HepG2 (cell line): Measurements from ENCODE around the gene C21orf58. TPM values are rescaled to one million over a fixed set of nuclear protein-coding genes. Genes with fewer than 3 reads are reported as not detected.

ENCODE experiments used
- FIP1L1 ChIP-seq: fragments of 200-400 bp; formaldehyde crosslinking; IDR thresholded peaks from 2 replicates; pipeline ENCODE4 v1.6.1; 2018; ENCODE audit warnings: low read depth, mild to moderate bottlenecking, low read length, moderate library complexity, borderline replicate concordance; ENCODE audit not compliant: insufficient read depth
- GTF3A ChIP-seq: sonication (generic); formaldehyde crosslinking; conservative IDR thresholded peaks from 2 replicates; pipeline ENCODE4 v1.4.0; 2020; ENCODE audit warnings: mild to moderate bottlenecking, missing genetic modification reagents
- HNRNPL ChIP-seq: fragments of 200-400 bp; formaldehyde crosslinking; IDR thresholded peaks from 2 replicates; pipeline ENCODE4 v1.6.1; 2017; ENCODE audit warnings: mild to moderate bottlenecking, low read depth, low read length
- HOXA5 ChIP-seq: sonication (generic); formaldehyde crosslinking; IDR thresholded peaks from 2 replicates; pipeline ENCODE4 v1.4.0; 2020; ENCODE audit warnings: missing genetic modification reagents
- LCORL ChIP-seq, 2 experiments: fragments of 450-650 bp in 1 of 2; sonication (generic) in 1 of 2; formaldehyde crosslinking in 1 of 2; IDR thresholded peaks; 2 replicates each; pipeline versions ENCODE4 v1.5.0 to v1.6.1; 2017 to 2020; ENCODE audit warnings: antibody characterized with exemption in 1 of 2, missing genetic modification reagents in 1 of 2
- POLR2G ChIP-seq: fragments of 200-400 bp; formaldehyde crosslinking; IDR thresholded peaks from 2 replicates; pipeline ENCODE4 v1.6.1; 2018; ENCODE audit warnings: mild to moderate bottlenecking, low read depth, low read length, moderate library complexity
- PTBP1 ChIP-seq: fragments of 200-400 bp; formaldehyde crosslinking; IDR thresholded peaks from 2 replicates; pipeline ENCODE4 v1.6.1; 2018; ENCODE audit warnings: low read length, low read depth; ENCODE audit not compliant: poor library complexity, severe bottlenecking
- TAF1 ChIP-seq: sonication (generic); formaldehyde crosslinking; IDR thresholded peaks from 2 replicates; pipeline ENCODE4 v1.4.0; 2020; ENCODE audit warnings: missing genetic modification reagents
- YY1 ChIP-seq: IDR thresholded peaks from 2 replicates; pipeline ENCODE4 v1.6.1; 2011; ENCODE audit warnings: low read length, low read depth, moderate library complexity, mild to moderate bottlenecking; ENCODE audit not compliant: insufficient read depth, insufficient replicate concordance
- ZNF234 ChIP-seq: sonication (generic); formaldehyde crosslinking; conservative IDR thresholded peaks from 2 replicates; pipeline ENCODE4 v1.5.1; 2020; ENCODE audit warnings: mild to moderate bottlenecking, missing genetic modification reagents
- ZNF318 ChIP-seq: sonication (generic); formaldehyde crosslinking; IDR thresholded peaks from 2 replicates; pipeline ENCODE4 v1.4.0; 2020; ENCODE audit warnings: mild to moderate bottlenecking, missing genetic modification reagents
- ZNF781 ChIP-seq: sonication (generic); formaldehyde crosslinking; IDR thresholded peaks from 2 replicates; pipeline ENCODE4 v1.5.1; 2020; ENCODE audit warnings: borderline replicate concordance, mild to moderate bottlenecking, missing genetic modification reagents; ENCODE audit errors: not compliant biosample characterization
- polyA plus RNA-seq, 8 experiments: library from polyadenylated mRNA; depleted of rRNA in 3 of 8; stranded (reverse) in 7 of 8; unstranded in 1 of 8; fragments of >200 nt; fragmentation: Illumina TruSeq in 4 of 8; extraction: Trizol in 4 of 8; gene quantifications; 2 replicates each; pipeline versions ENCODE4 v1.2.1 to v1.2.3, GENCODE V29; 2011 to 2016; ENCODE audit warnings: low read depth in 4 of 8, missing spikeins in 1 of 8, mixed read lengths in 1 of 8; ENCODE audit not compliant: insufficient read depth in 1 of 8
- total RNA-seq, 5 experiments: library from RNA; depleted of rRNA; stranded (reverse); fragments of >200 nt; fragmentation: Illumina TruSeq; extraction: Trizol; gene quantifications; 2 replicates each; pipeline ENCODE4 v1.2.3, GENCODE V29; 2016; ENCODE audit warnings: low read depth in 1 of 5
- TF ChIP-seq, protein P1 (sequence below): sonication (generic); formaldehyde crosslinking; IDR thresholded peaks from 2 replicates; pipeline ENCODE4 v1.4.0; 2020; ENCODE audit warnings: missing genetic modification reagents
- TF ChIP-seq, protein P2 (sequence below): IDR thresholded peaks from 2 replicates; pipeline ENCODE4 v1.6.1; 2016; ENCODE audit warnings: low read depth, control low read depth

C21orf58 gene
- total and polyA plus RNA-seq, 2 of the 13 experiments (the other 11 are each of a cell fraction or from before 2014, with no cell fraction given), result 3.5 to 6.8 TPM

DNA sequence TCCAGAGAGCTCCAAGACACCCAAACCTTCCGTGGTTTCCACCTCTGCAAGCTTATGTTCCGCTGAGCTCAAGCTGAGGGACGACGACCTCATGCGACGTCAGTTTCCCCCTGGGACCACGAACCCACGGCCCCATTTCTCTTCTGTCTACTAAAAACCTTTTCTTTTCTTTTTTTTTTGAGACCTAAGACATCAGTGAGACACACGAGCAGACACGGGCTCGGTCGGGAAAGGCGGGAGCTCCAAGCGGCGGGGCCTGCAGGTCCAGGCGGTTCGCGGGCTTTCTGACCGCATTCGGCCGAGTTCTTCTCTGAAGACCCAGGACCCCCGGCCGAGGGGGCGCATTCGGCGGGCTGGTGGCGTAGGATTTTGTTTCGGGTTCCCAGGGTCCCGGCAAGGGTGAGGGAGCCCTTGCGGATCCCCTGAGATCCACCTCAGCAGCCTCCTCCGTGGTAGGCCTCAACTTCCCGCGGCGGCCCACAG is 402 bp downstream of the C21orf58 start (continued):
- TF ChIP-seq, protein P1, sequence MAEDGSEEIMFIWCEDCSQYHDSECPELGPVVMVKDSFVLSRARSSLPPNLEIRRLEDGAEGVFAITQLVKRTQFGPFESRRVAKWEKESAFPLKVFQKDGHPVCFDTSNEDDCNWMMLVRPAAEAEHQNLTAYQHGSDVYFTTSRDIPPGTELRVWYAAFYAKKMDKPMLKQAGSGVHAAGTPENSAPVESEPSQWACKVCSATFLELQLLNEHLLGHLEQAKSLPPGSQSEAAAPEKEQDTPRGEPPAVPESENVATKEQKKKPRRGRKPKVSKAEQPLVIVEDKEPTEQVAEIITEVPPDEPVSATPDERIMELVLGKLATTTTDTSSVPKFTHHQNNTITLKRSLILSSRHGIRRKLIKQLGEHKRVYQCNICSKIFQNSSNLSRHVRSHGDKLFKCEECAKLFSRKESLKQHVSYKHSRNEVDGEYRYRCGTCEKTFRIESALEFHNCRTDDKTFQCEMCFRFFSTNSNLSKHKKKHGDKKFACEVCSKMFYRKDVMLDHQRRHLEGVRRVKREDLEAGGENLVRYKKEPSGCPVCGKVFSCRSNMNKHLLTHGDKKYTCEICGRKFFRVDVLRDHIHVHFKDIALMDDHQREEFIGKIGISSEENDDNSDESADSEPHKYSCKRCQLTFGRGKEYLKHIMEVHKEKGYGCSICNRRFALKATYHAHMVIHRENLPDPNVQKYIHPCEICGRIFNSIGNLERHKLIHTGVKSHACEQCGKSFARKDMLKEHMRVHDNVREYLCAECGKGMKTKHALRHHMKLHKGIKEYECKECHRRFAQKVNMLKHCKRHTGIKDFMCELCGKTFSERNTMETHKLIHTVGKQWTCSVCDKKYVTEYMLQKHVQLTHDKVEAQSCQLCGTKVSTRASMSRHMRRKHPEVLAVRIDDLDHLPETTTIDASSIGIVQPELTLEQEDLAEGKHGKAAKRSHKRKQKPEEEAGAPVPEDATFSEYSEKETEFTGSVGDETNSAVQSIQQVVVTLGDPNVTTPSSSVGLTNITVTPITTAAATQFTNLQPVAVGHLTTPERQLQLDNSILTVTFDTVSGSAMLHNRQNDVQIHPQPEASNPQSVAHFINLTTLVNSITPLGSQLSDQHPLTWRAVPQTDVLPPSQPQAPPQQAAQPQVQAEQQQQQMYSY (CRISPR knock-in tag), result 0 out of 2 replicates have a peak, but pooled peaks have one; percentile 34
- TF ChIP-seq, protein P2, sequence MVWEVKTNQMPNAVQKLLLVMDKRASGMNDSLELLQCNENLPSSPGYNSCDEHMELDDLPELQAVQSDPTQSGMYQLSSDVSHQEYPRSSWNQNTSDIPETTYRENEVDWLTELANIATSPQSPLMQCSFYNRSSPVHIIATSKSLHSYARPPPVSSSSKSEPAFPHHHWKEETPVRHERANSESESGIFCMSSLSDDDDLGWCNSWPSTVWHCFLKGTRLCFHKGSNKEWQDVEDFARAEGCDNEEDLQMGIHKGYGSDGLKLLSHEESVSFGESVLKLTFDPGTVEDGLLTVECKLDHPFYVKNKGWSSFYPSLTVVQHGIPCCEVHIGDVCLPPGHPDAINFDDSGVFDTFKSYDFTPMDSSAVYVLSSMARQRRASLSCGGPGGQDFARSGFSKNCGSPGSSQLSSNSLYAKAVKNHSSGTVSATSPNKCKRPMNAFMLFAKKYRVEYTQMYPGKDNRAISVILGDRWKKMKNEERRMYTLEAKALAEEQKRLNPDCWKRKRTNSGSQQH (CRISPR knock-in tag), result no peak
- no peak for TF ChIP-seq ZNF318 (CRISPR knock-in tag)
- TF ChIP-seq ZNF234 (CRISPR knock-in tag), result 0 out of 2 replicates have a peak, but pooled peaks have one; percentile 35
- TF ChIP-seq TAF1 (CRISPR knock-in tag), result no peak
- TF ChIP-seq FIP1L1, result no peak
- no peak for TF ChIP-seq HOXA5 (CRISPR knock-in tag)
- no peak for TF ChIP-seq PTBP1
- TF ChIP-seq POLR2G, result no peak
- no peak for TF ChIP-seq GTF3A (CRISPR knock-in tag)
- no peak for TF ChIP-seq HNRNPL
- no peak for TF ChIP-seq LCORL (IDR thresholded peaks at IDR 0.05)
- TF ChIP-seq LCORL (CRISPR knock-in tag; IDR thresholded peaks at IDR 0.05), result no peak; the same call in 1 of the 2 replicates
- peak; percentile 4 for TF ChIP-seq ZNF781 (CRISPR knock-in tag)
- no peak for TF ChIP-seq YY1
